NK-92 (cell line): ENCODE measurements around the gene RLF.

Experiments
- DNase-seq: peaks from one replicate; lab custom pipeline; 2025; ENCODE audit not compliant: unreplicated experiment; lab: John Stamatoyannopoulos, UW

The RLF gene

GRCh38 chr1:40226192-40226591, 65.0 kb downstream of the RLF start:
- DNase-seq = no peak

- no peak for DNase-seq
Measured at GRCh38 chr1:40232444-40232843, 71.3 kb downstream of the RLF start.

GRCh38 chr1:40239626-40240025, 78.4 kb downstream of the RLF start:
- DNase-seq = no peak

GRCh38 chr1:40240390-40240789, 79.2 kb downstream of the RLF start:
- no peak for DNase-seq

GRCh38 chr1:40241362-40241761, 80.2 kb downstream of the RLF start:
- no peak for DNase-seq

GRCh38 chr1:40243351-40243750, 82.2 kb downstream of the RLF start:
- DNase-seq = no peak

- DNase-seq = no peak
Measured at GRCh38 chr1:40244138-40244744, 83.1 kb downstream of the RLF start.

GRCh38 chr1:40245686-40246085, 84.5 kb downstream of the RLF start:
- no peak for DNase-seq

GRCh38 chr1:40247655-40248054, 86.5 kb downstream of the RLF start, which contains the start of gene TMCO2:
Gene TMCO2 (plus strand): TSS chr1:40247937. CDS start chr1:40247994, 57 bp downstream.
- no peak for DNase-seq

GRCh38 chr1:40248412-40248811, 87.2 kb downstream of the RLF start:
- no peak for DNase-seq

- DNase-seq = no peak
Measured at GRCh38 chr1:40251456-40251855, 90.3 kb downstream of the RLF start.

- no peak for DNase-seq
Measured at GRCh38 chr1:40252601-40253000, 91.4 kb downstream of the RLF start.

- no peak for DNase-seq
Measured at GRCh38 chr1:40255231-40255630, 94.0 kb downstream of the RLF start.

GRCh38 chr1:40256401-40257084, 95.4 kb downstream of the RLF start:
- DNase-seq = no peak

- no peak for DNase-seq
Measured at GRCh38 chr1:40257313-40257687, 96.1 kb downstream of the RLF start.

GRCh38 chr1:40257688-40258444, 96.7 kb downstream of the RLF start, which contains the start of gene ZMPSTE24:
Gene ZMPSTE24 (plus strand): TSS chr1:40258236. CDS start chr1:40258272, 36 bp downstream.
- peak; percentile 82 for DNase-seq

- no peak for DNase-seq
Measured at GRCh38 chr1:40258445-40258769, 97.2 kb downstream of the RLF start.

GRCh38 chr1:40264354-40264781, 103.2 kb downstream of the RLF start:
- no peak for DNase-seq

GRCh38 chr1:40265298-40265697, 104.1 kb downstream of the RLF start:
- no peak for DNase-seq

GRCh38 chr1:40265919-40266318, 104.7 kb downstream of the RLF start:
- no peak for DNase-seq

GRCh38 chr1:40266786-40267535, 105.8 kb downstream of the RLF start:
- no peak for DNase-seq
